Limb (tissue), 2 donors: ENCODE data around the gene MGMT.

Source experiments
- DNase-seq, 2 donors: peaks; one replicate each; pipeline ENCODE4 v3.0.0-alpha.2; 2016; ENCODE audit errors: extremely low spot score in 2 of 2

Gene MGMT

GRCh38 chr10:129758207-129759021, 291.4 kb downstream of the MGMT start:
- DNase-seq = no peak

GRCh38 chr10:129759214-129760002, 292.4 kb downstream of the MGMT start:
- DNase-seq = no peak

GRCh38 chr10:129760003-129760315, 292.9 kb downstream of the MGMT start:
- DNase-seq = no peak

GRCh38 chr10:129760416-129760815, 293.4 kb downstream of the MGMT start:
- no peak for DNase-seq

GRCh38 chr10:129761197-129761972, 294.3 kb downstream of the MGMT start:
- DNase-seq = no peak

GRCh38 chr10:129761981-129762956, 295.2 kb downstream of the MGMT start:
- no peak for DNase-seq

GRCh38 chr10:129764011-129764900, 297.2 kb downstream of the MGMT start:
- DNase-seq = peak in 1 of 2 donors; percentile 19

GRCh38 chr10:129764901-129765663, 298.0 kb downstream of the MGMT start:
- no peak for DNase-seq

- DNase-seq = no peak
Observed at GRCh38 chr10:129765664-129766550, 298.9 kb downstream of the MGMT start.

GRCh38 chr10:129766611-129767550, 299.8 kb downstream of the MGMT start:
- no peak for DNase-seq

- no peak for DNase-seq
Observed at GRCh38 chr10:129767751-129768150, 300.7 kb downstream of the MGMT start.

GRCh38 chr10:129768437-129769355, 301.7 kb downstream of the MGMT start:
- peak in 1 of 2 donors; percentile 34 for DNase-seq

- DNase-seq = no peak
Observed at GRCh38 chr10:129769381-129770116, 302.5 kb downstream of the MGMT start.

GRCh38 chr10:129770286-129770685, 303.2 kb downstream of the MGMT start:
- DNase-seq = no peak

GRCh38 chr10:129771024-129771423, 304.0 kb downstream of the MGMT start:
- peak in 1 of 2 donors; percentile 22 for DNase-seq
